A673 (cell line): ENCODE data around the gene PTCD3. TPM values are rescaled to one million over a fixed set of nuclear protein-coding genes. Genes with fewer than 3 reads are reported as not detected.

Source experiments
- BruUV-seq: library from RNA; stranded (reverse); fragments of 400-500 nt; replicated peaks from 2 replicates; lab custom pipeline; 2021; lab: Mats Ljungman, UMichigan
- CTCF ChIA-PET: fragments of 300-600 bp; sonication (Branson Sonifier 250); formaldehyde crosslinking; loops from one replicate; lab custom pipeline; 2022; ENCODE audit warnings: antibody characterized with exemption; lab: Charles Lee
- POLR2A ChIA-PET: fragments of 300-600 bp; sonication (Branson Sonifier 250); formaldehyde crosslinking; loops from one replicate; lab custom pipeline; 2022; ENCODE audit warnings: antibody characterized with exemption; ENCODE audit not compliant: low non-redundant PET; lab: Charles Lee
- DNase-seq: peaks from one replicate; pipeline ENCODE4 v3.0.0-alpha.2; 2015; ENCODE audit warnings: low spot score
- H3K27ac ChIP-seq: fragments of 200-600 bp; sonication (generic); 2 replicates; pipeline ENCODE4 v1.5.1; 2016; ENCODE audit warnings: mixed run types, low read depth, mild to moderate bottlenecking, mixed read lengths, antibody characterized with exemption, low read length; ENCODE audit not compliant: poor library complexity, severe bottlenecking
- H3K27me3 ChIP-seq: fragments of 200-600 bp; sonication (generic); replicated peaks from 2 replicates; pipeline ENCODE4 v1.6.1; 2017; ENCODE audit warnings: mixed run types, low read depth, mild to moderate bottlenecking, mixed read lengths, antibody characterized with exemption, low read length; ENCODE audit not compliant: insufficient read depth, poor library complexity
- H3K36me3 ChIP-seq: fragments of 200-600 bp; sonication (generic); 2 replicates; pipeline ENCODE4 v1.6.1; 2016; ENCODE audit warnings: mixed run types, mild to moderate bottlenecking, mixed read lengths, antibody characterized with exemption, low read length; ENCODE audit not compliant: insufficient read depth, poor library complexity, severe bottlenecking
- H3K4me1 ChIP-seq: fragments of 200-600 bp; sonication (generic); 2 replicates; pipeline ENCODE4 v1.6.1; 2017; ENCODE audit warnings: mixed run types, mild to moderate bottlenecking, mixed read lengths, antibody characterized with exemption, low read length; ENCODE audit not compliant: insufficient read depth, poor library complexity, severe bottlenecking
- H3K4me3 ChIP-seq: fragments of 200-600 bp; sonication (generic); 2 replicates; pipeline ENCODE4 v1.5.1; 2016; ENCODE audit warnings: low read depth, mixed run types, mild to moderate bottlenecking, mixed read lengths, low read length; ENCODE audit not compliant: poor library complexity, severe bottlenecking
- H3K9me3 ChIP-seq: fragments of 200-600 bp; sonication (generic); 2 replicates; pipeline ENCODE4 v1.6.1; 2016; ENCODE audit warnings: mixed run types, low read depth, mild to moderate bottlenecking, mixed read lengths, antibody characterized with exemption, low read length; ENCODE audit not compliant: poor library complexity, severe bottlenecking
- CTCF ChIP-seq: fragments of 300-800, 200-600 bp; sonication (generic); conservative IDR thresholded peaks from 2 replicates; pipeline ENCODE4 v1.5.1; 2017; ENCODE audit warnings: low read depth, mild to moderate bottlenecking, antibody characterized with exemption, low read length, moderate library complexity, mixed read lengths
- EZH2 ChIP-seq: fragments of 200-600 bp; sonication (generic); IDR thresholded peaks from 2 replicates; pipeline ENCODE4 v1.6.1; 2017; ENCODE audit warnings: borderline replicate concordance, low read depth, mild to moderate bottlenecking, mixed read lengths, antibody characterized with exemption, low read length; ENCODE audit not compliant: poor library complexity, severe bottlenecking
- intact Hi-C: fragments of 100-400 bp; cut with micrococcal nuclease; formaldehyde crosslinking; loops from one replicate; pipeline ENCODE4 v1.10.0; 2022; ENCODE audit not compliant: unreplicated experiment
- total RNA-seq: library from RNA; stranded (reverse); gene quantifications from 2 replicates; pipeline ENCODE4 v1.2.3, GENCODE V29; 2021

The PTCD3 gene
- total RNA-seq, 1 experiment from 2014 or later: 148 TPM

- Histone ChIP-seq H3K27ac (no peak overlapping the region), H3K9me3 (no peaks in the 10 kb centered on the region), H3K4me1 (no peaks in the 10 kb centered on the region), H3K36me3 (peaks cover 67% of the 10 kb centered on the region), H3K4me3 (no peak overlapping the region), H3K27me3 (no peaks in the 10 kb centered on the region)
- TF ChIP-seq CTCF (no peak), EZH2 (no peak)
- intact Hi-C loops: no loop called here
- BruUV-seq: no TSS peak
- CTCF ChIA-PET: no interaction called here
- DNase-seq: no peak
- POLR2A ChIA-PET: no interaction called here
These were observed 33.7 kb upstream of the PTCD3 start for GRCh38 chr2:86072271-86072858.

- CTCF ChIA-PET: no interaction called here
- no TSS peak for BruUV-seq
- DNase-seq: no peak
These were observed 32.8 kb upstream of the PTCD3 start for GRCh38 chr2:86073225-86073624.

GRCh38 chr2:86074256-86074655 is 31.8 kb upstream of the PTCD3 start:
- no TSS peak for BruUV-seq
- ChIA-PET POLR2A (no interaction called here), CTCF (no interaction called here)
- H3K36me3 ChIP-seq: peaks cover 77% of the 10 kb centered on the region
- intact Hi-C loops: no loop called here
- DNase-seq: no peak
- H3K27me3 ChIP-seq: no peaks in the 10 kb centered on the region
- H3K27ac ChIP-seq: no peak overlapping the region
- TF ChIP-seq CTCF: no peak
- TF ChIP-seq EZH2: no peak
- no peaks in the 10 kb centered on the region for H3K9me3 ChIP-seq
- H3K4me3 ChIP-seq: no peak overlapping the region
- no peaks in the 10 kb centered on the region for H3K4me1 ChIP-seq

More at GRCh38 chr2:86073225-86073624, 32.8 kb upstream of the PTCD3 start:
- Histone ChIP-seq H3K9me3 (no peaks in the 10 kb centered on the region), H3K36me3 (peaks cover 75% of the 10 kb centered on the region), H3K4me3 (no peak overlapping the region), H3K27me3 (no peaks in the 10 kb centered on the region), H3K27ac (no peak overlapping the region), H3K4me1 (no peaks in the 10 kb centered on the region)
- TF ChIP-seq CTCF: no peak
- no peak for TF ChIP-seq EZH2
- intact Hi-C loops: no loop called here
- POLR2A ChIA-PET: no interaction called here
